ENCODE results near the gene AHCYL2.

Gene AHCYL2

GRCh38 chr7:129224251-129225205, at the start of gene AHCYL2:
Gene AHCYL2 (plus strand): TSS chr7:129225030.
- no peaks in the 10 kb centered on the region for H3K9me3 ChIP-seq (ENCODE audit: severe bottlenecking)
- peak; percentile 98 for DNase-seq
- peak within 1 kb of the TSS; percentile 91 for H3K27ac ChIP-seq
- H3K4me3 ChIP-seq (ENCODE audit: low read depth, low read length): peak within 1 kb of the TSS; percentile 73
- H3K36me3 ChIP-seq: no peaks in the 10 kb centered on the region
- TF ChIP-seq, protein P1, sequence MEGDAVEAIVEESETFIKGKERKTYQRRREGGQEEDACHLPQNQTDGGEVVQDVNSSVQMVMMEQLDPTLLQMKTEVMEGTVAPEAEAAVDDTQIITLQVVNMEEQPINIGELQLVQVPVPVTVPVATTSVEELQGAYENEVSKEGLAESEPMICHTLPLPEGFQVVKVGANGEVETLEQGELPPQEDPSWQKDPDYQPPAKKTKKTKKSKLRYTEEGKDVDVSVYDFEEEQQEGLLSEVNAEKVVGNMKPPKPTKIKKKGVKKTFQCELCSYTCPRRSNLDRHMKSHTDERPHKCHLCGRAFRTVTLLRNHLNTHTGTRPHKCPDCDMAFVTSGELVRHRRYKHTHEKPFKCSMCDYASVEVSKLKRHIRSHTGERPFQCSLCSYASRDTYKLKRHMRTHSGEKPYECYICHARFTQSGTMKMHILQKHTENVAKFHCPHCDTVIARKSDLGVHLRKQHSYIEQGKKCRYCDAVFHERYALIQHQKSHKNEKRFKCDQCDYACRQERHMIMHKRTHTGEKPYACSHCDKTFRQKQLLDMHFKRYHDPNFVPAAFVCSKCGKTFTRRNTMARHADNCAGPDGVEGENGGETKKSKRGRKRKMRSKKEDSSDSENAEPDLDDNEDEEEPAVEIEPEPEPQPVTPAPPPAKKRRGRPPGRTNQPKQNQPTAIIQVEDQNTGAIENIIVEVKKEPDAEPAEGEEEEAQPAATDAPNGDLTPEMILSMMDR (IDR thresholded peaks at IDR 0.05; ENCODE audit: low read depth, low read length): no peak
- H3K27me3 ChIP-seq (ENCODE audit: insufficient read depth, low read depth, severe bottlenecking): no peaks in the 10 kb centered on the region

GRCh38 chr7:129176916-129177710, 47.7 kb upstream of the AHCYL2 start:
- no peaks in the 10 kb centered on the region for H3K36me3 ChIP-seq
- TF ChIP-seq, protein P1 (IDR thresholded peaks at IDR 0.05; ENCODE audit: low read depth, low read length): no peak
- no peaks in the 10 kb centered on the region for H3K27me3 ChIP-seq (ENCODE audit: insufficient read depth, low read depth, severe bottlenecking)
- no peak for DNase-seq
- no peak overlapping the region for H3K27ac ChIP-seq
- no peaks in the 10 kb centered on the region for H3K9me3 ChIP-seq (ENCODE audit: severe bottlenecking)
- no peak overlapping the region for H3K4me3 ChIP-seq (ENCODE audit: low read depth, low read length)

- Histone ChIP-seq H3K27ac (no peak overlapping the region), H3K9me3 (ENCODE audit: severe bottlenecking) (no peaks in the 10 kb centered on the region), H3K27me3 (ENCODE audit: insufficient read depth, low read depth, severe bottlenecking) (no peaks in the 10 kb centered on the region), H3K4me3 (ENCODE audit: low read depth, low read length) (no peak overlapping the region), H3K36me3 (no peaks in the 10 kb centered on the region)
- no peak for DNase-seq
- TF ChIP-seq, protein P1 (IDR thresholded peaks at IDR 0.05; ENCODE audit: low read depth, low read length): no peak
These were observed 39.7 kb upstream of the AHCYL2 start for GRCh38 chr7:129184981-129185670.

GRCh38 chr7:129186749-129187260, 38.0 kb upstream of the AHCYL2 start:
- DNase-seq: no peak
- Histone ChIP-seq H3K9me3 (ENCODE audit: severe bottlenecking) (no peaks in the 10 kb centered on the region), H3K27ac (no peak overlapping the region), H3K4me3 (ENCODE audit: low read depth, low read length) (no peak overlapping the region), H3K36me3 (no peaks in the 10 kb centered on the region), H3K27me3 (ENCODE audit: insufficient read depth, low read depth, severe bottlenecking) (no peaks in the 10 kb centered on the region)
- TF ChIP-seq, protein P1 (IDR thresholded peaks at IDR 0.05; ENCODE audit: low read depth, low read length): no peak

- no peak overlapping the region; the same call in 1 of the 2 replicates for H3K27ac ChIP-seq
- TF ChIP-seq, protein P1 (IDR thresholded peaks at IDR 0.05; ENCODE audit: low read depth, low read length): no peak
- no peak for DNase-seq
- H3K27me3 ChIP-seq (ENCODE audit: insufficient read depth, low read depth, severe bottlenecking): no peaks in the 10 kb centered on the region
- H3K9me3 ChIP-seq (ENCODE audit: severe bottlenecking): no peaks in the 10 kb centered on the region
- H3K4me3 ChIP-seq (ENCODE audit: low read depth, low read length): peak overlapping the region; percentile 50
- H3K36me3 ChIP-seq: no peaks in the 10 kb centered on the region
These were observed 37.0 kb upstream of the AHCYL2 start for GRCh38 chr7:129187681-129188371.
